ENCODE data around the gene POLDIP2.
A peak's percentile ranks its signal among the peaks of the same experiment; 100 is the strongest.

Gene POLDIP2

DNA sequence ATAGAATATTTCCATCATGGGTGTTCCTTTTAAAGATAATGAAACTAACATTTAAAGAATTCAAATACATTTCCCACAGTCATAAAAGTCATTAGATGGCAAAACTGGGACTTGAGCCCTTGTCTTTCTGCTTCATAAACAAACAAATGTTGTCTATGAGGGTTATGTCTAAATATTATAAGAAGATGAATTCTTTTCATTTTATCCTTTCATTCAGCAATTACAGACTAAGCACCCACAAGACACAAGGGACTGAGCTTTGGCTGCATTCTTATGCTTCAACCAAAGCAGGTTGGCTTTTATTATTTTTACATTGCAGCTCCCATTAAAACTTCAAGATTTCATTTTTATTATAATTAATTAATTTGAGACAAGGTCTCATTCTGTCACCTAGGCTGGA, 29.1 kb upstream of the POLDIP2 start:
- H3K4me1 ChIP-seq (ENCODE audit: control insufficient read depth, insufficient read depth, low read length), result no peaks in the 10 kb centered on the region
- no peak overlapping the region for H3K4me3 ChIP-seq (ENCODE audit: low read depth, low read length)
- H3K9me3 ChIP-seq (ENCODE audit: control insufficient read depth, insufficient read depth, low read length), result no peaks in the 10 kb centered on the region
- H3K36me3 ChIP-seq (ENCODE audit: control insufficient read depth, insufficient read depth, low read length), result no peaks in the 10 kb centered on the region
- peaks cover 67% of the 10 kb centered on the region for H3K27me3 ChIP-seq (ENCODE audit: control insufficient read depth, insufficient read depth, low read length)
- H3K9ac ChIP-seq (ENCODE audit: low read depth, low read length), result no peak overlapping the region

DNA sequence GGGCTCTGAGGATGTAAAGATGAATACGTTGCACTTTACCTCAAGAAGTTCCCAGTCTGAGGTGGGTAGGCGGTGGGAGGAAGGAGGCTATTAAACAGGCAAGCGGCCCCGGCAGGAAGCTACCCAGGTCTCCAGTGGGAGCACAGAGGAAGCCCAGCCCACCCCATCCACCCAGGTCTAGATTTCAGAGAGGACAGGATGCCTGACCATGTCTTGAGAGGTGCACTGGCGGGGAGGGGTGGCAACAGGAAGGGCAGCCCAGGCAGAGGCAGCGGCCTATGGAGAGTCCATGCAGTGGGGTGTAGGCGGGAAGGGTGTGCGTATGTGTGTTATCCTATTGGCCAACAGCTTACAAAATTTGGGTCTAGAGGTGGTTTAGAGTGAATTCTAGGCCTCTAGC, 28.1 kb upstream of the POLDIP2 start:
- Histone ChIP-seq H3K9me3 (ENCODE audit: control insufficient read depth, insufficient read depth, low read length) (no peaks in the 10 kb centered on the region), H3K27me3 (ENCODE audit: control insufficient read depth, insufficient read depth, low read length) (peaks cover 72% of the 10 kb centered on the region), H3K9ac (ENCODE audit: low read depth, low read length) (no peak overlapping the region), H3K4me3 (ENCODE audit: low read depth, low read length) (peak overlapping the region; percentile 60), H3K4me1 (ENCODE audit: control insufficient read depth, insufficient read depth, low read length) (no peaks in the 10 kb centered on the region), H3K36me3 (ENCODE audit: control insufficient read depth, insufficient read depth, low read length) (no peaks in the 10 kb centered on the region)

DNA sequence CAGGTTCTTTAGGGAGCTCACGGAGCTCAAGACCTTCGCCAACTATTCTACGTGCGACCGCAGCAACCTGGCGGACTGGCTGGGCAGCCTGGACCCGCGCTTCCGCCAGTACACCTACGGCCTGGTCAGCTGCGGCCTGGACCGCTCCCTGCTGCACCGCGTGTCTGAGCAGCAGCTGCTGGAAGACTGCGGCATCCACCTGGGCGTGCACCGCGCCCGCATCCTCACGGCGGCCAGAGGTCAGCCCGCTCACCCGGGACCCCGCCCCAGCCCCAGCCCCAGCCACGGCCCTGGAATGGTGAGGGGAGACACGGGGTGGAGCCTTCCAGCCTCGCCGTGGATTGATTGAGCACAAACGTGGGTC, 27.7 kb upstream of the POLDIP2 start:
- peak overlapping the region; percentile 60 for H3K4me3 ChIP-seq (ENCODE audit: low read depth, low read length)

GRCh38 chr17:28384281-28385036, 27.1 kb upstream of the POLDIP2 start:
- no peaks in the 10 kb centered on the region for H3K9me3 ChIP-seq (ENCODE audit: control insufficient read depth, insufficient read depth, low read length)
- H3K36me3 ChIP-seq (ENCODE audit: control insufficient read depth, insufficient read depth, low read length), result no peaks in the 10 kb centered on the region
- H3K4me3 ChIP-seq (ENCODE audit: low read depth, low read length), result peak overlapping the region; percentile 60
- H3K27me3 ChIP-seq (ENCODE audit: control insufficient read depth, insufficient read depth, low read length), result peaks cover 81% of the 10 kb centered on the region
- H3K4me1 ChIP-seq (ENCODE audit: control insufficient read depth, insufficient read depth, low read length), result no peaks in the 10 kb centered on the region
- no peak overlapping the region for H3K9ac ChIP-seq (ENCODE audit: low read depth, low read length)

More for the DNA sequence above, 27.7 kb upstream of the POLDIP2 start:
- Histone ChIP-seq H3K9ac (ENCODE audit: low read depth, low read length) (no peak overlapping the region), H3K36me3 (ENCODE audit: control insufficient read depth, insufficient read depth, low read length) (no peaks in the 10 kb centered on the region), H3K9me3 (ENCODE audit: control insufficient read depth, insufficient read depth, low read length) (no peaks in the 10 kb centered on the region), H3K27me3 (ENCODE audit: control insufficient read depth, insufficient read depth, low read length) (peaks cover 76% of the 10 kb centered on the region), H3K4me1 (ENCODE audit: control insufficient read depth, insufficient read depth, low read length) (no peaks in the 10 kb centered on the region)

GRCh38 chr17:28381141-28381825, 24.0 kb upstream of the POLDIP2 start:
- peak overlapping the region; percentile 59 for H3K4me3 ChIP-seq (ENCODE audit: low read depth, low read length)
- H3K9me3 ChIP-seq (ENCODE audit: control insufficient read depth, insufficient read depth, low read length), result no peaks in the 10 kb centered on the region
- H3K27me3 ChIP-seq (ENCODE audit: control insufficient read depth, insufficient read depth, low read length), result peaks cover 87% of the 10 kb centered on the region
- H3K9ac ChIP-seq (ENCODE audit: low read depth, low read length), result no peak overlapping the region
- H3K36me3 ChIP-seq (ENCODE audit: control insufficient read depth, insufficient read depth, low read length), result no peaks in the 10 kb centered on the region
- no peaks in the 10 kb centered on the region for H3K4me1 ChIP-seq (ENCODE audit: control insufficient read depth, insufficient read depth, low read length)

DNA sequence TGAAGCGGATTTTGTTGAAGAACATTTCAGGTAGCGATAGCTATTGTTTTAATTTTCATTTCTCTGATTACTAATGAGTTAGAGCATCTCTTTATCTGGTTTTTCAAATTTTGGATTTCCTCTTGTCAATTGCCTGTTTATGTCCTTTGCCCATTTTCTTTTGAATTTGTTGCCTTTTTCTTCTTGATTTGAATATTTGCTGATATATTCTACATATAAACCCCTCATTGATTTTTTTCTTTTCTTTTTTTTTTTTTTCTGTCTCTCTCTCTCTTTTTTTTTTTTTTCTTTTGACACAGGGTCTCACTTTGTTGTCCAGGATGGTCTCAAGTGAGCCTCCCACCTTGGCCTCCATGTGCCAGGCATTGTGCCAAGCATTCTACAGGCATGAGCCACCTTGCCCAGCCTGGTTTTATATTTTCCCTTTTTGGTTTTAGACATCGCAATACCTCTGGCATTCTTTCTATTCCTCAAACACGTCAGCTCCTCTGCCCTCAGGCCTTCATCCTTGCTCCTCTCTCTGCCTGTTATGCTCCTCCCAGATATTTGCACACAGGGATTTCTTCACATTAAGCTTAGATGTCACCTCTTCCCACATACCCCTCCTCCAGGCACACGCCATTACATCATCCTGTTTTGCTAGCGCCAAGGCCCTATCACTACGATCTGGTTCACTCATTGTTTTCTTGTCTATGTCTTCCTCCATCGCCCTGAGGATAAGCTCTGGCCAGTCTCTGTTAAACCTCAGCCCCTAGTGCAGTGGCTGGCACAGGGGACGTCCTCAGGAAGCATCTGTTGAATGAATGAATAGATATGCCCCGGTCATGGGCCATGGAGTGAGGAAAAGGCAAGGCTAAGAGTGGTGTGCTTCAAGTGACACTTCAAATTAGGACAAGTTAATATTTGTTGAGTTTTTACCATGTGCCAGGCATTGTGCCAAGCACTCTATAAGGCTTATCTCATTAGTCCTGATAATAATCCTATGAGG, 22.8 kb upstream of the POLDIP2 start:
- no peak overlapping the region for H3K4me3 ChIP-seq (ENCODE audit: low read depth, low read length)
- no peaks in the 10 kb centered on the region for H3K9me3 ChIP-seq (ENCODE audit: control insufficient read depth, insufficient read depth, low read length)
- H3K36me3 ChIP-seq (ENCODE audit: control insufficient read depth, insufficient read depth, low read length), result no peaks in the 10 kb centered on the region
- peaks cover 78% of the 10 kb centered on the region for H3K27me3 ChIP-seq (ENCODE audit: control insufficient read depth, insufficient read depth, low read length)
- H3K4me1 ChIP-seq (ENCODE audit: control insufficient read depth, insufficient read depth, low read length), result no peaks in the 10 kb centered on the region
- H3K9ac ChIP-seq (ENCODE audit: low read depth, low read length), result no peak overlapping the region

- Histone ChIP-seq H3K4me3 (ENCODE audit: low read depth, low read length) (peak overlapping the region; percentile 85), H3K4me1 (ENCODE audit: control insufficient read depth, insufficient read depth, low read length) (peaks cover 10% of the 10 kb centered on the region), H3K36me3 (ENCODE audit: control insufficient read depth, insufficient read depth, low read length) (no peaks in the 10 kb centered on the region), H3K9me3 (ENCODE audit: control insufficient read depth, insufficient read depth, low read length) (no peaks in the 10 kb centered on the region), H3K9ac (ENCODE audit: low read depth, low read length) (no peak overlapping the region), H3K27me3 (ENCODE audit: control insufficient read depth, insufficient read depth, low read length) (peaks cover 38% of the 10 kb centered on the region)
Measured at GRCh38 chr17:28372945-28373274, 15.6 kb upstream of the POLDIP2 start.

DNA sequence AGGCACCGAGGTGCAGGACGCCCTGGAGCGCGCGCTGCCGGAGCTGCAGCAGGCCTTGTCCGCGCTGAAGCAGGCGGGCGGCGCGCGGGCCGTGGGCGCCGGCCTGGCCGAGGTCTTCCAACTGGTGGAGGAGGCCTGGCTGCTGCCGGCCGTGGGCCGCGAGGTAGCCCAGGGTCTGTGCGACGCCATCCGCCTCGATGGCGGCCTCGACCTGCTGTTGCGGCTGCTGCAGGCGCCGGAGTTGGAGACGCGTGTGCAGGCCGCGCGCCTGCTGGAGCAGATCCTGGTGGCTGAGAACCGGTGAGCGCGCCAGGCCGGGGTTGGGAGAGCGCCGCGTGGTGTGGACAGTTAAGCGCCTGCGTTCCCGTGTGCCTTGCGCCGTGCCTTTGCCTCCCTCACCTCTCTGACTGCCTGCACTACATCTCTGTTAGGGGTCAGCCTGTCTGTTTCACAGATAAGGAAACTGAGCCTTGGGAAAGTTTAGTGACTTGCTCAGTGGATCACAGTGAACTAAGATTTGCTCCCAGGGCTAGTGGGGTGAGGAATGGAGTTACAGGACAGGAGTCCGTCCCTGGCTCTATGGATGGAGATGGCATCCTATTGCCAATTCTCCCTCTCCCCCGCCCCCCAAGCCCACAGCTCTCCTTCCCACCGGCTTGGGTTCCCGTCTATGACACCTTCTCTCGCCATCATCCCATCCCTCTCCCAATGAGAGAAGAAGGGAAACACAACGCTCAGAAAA, 15.0 kb upstream of the POLDIP2 start:
- Histone ChIP-seq H3K4me1 (ENCODE audit: control insufficient read depth, insufficient read depth, low read length) (peaks cover 10% of the 10 kb centered on the region), H3K27me3 (ENCODE audit: control insufficient read depth, insufficient read depth, low read length) (peaks cover 37% of the 10 kb centered on the region), H3K9me3 (ENCODE audit: control insufficient read depth, insufficient read depth, low read length) (no peaks in the 10 kb centered on the region), H3K9ac (ENCODE audit: low read depth, low read length) (no peak overlapping the region), H3K4me3 (ENCODE audit: low read depth, low read length) (peak overlapping the region; percentile 85), H3K36me3 (ENCODE audit: control insufficient read depth, insufficient read depth, low read length) (no peaks in the 10 kb centered on the region)

DNA sequence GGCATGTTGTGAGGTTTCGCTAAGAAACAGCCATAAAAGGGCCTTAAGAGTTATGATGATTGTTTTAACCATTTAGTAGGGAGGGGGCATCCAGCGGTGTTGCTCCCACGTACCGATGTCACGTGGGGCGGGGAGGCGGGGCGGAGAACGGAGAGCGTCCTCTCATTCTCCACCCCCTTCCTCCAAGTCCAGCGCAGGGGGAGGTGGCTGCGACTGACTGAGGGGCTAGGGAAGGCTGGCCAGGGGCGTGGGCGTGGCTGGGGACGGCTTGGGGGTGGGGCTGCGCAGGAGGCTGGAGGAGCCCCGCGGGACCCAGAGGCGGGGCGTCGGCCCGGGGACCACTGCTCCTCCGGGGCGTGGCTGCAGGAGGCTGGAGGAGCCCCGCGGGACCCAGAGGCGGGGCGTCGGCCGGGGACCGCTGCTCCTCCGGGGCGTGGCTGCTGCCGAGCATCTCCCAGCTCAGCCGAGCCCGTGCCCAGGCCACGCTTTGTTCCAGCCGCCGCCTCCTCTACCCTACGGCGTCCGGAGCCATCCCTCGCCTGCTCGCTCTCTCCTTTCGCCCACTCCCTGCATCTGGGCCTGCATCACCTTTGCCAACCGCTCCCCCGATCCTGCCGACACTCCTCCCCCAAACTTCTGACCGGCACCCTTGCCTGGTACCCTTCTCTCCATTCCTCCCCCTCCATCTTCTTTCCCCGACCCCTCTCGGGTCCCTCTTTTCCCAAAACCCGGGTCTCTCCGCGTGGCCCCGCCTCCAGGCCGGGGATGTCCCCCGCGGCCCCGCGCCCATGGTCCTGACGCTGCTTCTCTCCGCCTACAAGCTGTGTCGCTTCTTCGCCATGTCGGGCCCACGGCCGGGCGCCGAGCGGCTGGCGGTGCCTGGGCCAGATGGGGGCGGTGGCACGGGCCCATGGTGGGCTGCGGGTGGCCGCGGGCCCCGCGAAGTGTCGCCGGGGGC, 14.2 kb upstream of the POLDIP2 start, which contains the start of gene SARM1:
Gene SARM1 (plus strand): TSS at position 450 of the 958 bp plus-strand sequence. CDS start 339 bp downstream, at position 789.
- H3K36me3 ChIP-seq (ENCODE audit: control insufficient read depth, insufficient read depth, low read length), result no peaks in the 10 kb centered on the region
- H3K9me3 ChIP-seq (ENCODE audit: control insufficient read depth, insufficient read depth, low read length), result no peaks in the 10 kb centered on the region
- H3K4me3 ChIP-seq (ENCODE audit: low read depth, low read length), result peak within 1 kb of the TSS; percentile 85
- no peak within 1 kb of the TSS for H3K9ac ChIP-seq (ENCODE audit: low read depth, low read length)
- peaks cover 10% of the 10 kb centered on the region for H3K4me1 ChIP-seq (ENCODE audit: control insufficient read depth, insufficient read depth, low read length)
- H3K27me3 ChIP-seq (ENCODE audit: control insufficient read depth, insufficient read depth, low read length), result peaks cover 32% of the 10 kb centered on the region

GRCh38 chr17:28370744-28371103, 13.4 kb upstream of the POLDIP2 start:
- Histone ChIP-seq H3K4me3 (ENCODE audit: low read depth, low read length) (peak overlapping the region; percentile 39), H3K4me1 (ENCODE audit: control insufficient read depth, insufficient read depth, low read length) (peaks cover 10% of the 10 kb centered on the region), H3K36me3 (ENCODE audit: control insufficient read depth, insufficient read depth, low read length) (no peaks in the 10 kb centered on the region), H3K9ac (ENCODE audit: low read depth, low read length) (no peak overlapping the region), H3K27me3 (ENCODE audit: control insufficient read depth, insufficient read depth, low read length) (peaks cover 30% of the 10 kb centered on the region), H3K9me3 (ENCODE audit: control insufficient read depth, insufficient read depth, low read length) (no peaks in the 10 kb centered on the region)

Data from iPS-15b (cell line).